Body of pancreas (tissue), 4 donors: ENCODE results near the gene MET. TPM values are rescaled to one million over a fixed set of nuclear protein-coding genes. Genes with fewer than 3 reads are reported as not detected.

Experiments used
- ATAC-seq: fragments of 150-250 bp; one replicate; pipeline ENCODE4 v1.9.1; 2016
- DNase-seq, 4 donors: peaks; one replicate each; pipeline ENCODE4 v3.0.0-alpha.2; 2019
- H3K27ac ChIP-seq, 4 donors: fragments of 200-600 bp; sonication (generic); 1 replicate in 3 of 4; 2 replicates in 1 of 4; pipeline versions ENCODE4 v1.5.1 to v1.6.1; 2016 to 2019; ENCODE audit warnings: mild to moderate bottlenecking in 1 of 4, mixed read lengths in 1 of 4, moderate library complexity in 1 of 4
- H3K27me3 ChIP-seq, 2 donors: fragments of 200-600 bp; sonication (generic); one replicate each; pipeline ENCODE4 v1.6.0; 2016; ENCODE audit warnings: mild to moderate bottlenecking in 1 of 2
- H3K36me3 ChIP-seq, 2 donors: fragments of 200-600 bp; sonication (generic); replicated peaks in 1 of 2; 2 replicates each; pipeline ENCODE4 v1.5.1; 2016; ENCODE audit warnings: low read depth in 2 of 2; ENCODE audit not compliant: insufficient read depth in 1 of 2
- H3K4me1 ChIP-seq: fragments of 200-600 bp; sonication (generic); one replicate; pipeline ENCODE4 v1.6.0; 2016
- H3K4me3 ChIP-seq, 2 donors: fragments of 200-600 bp; sonication (generic); 1 replicate in 1 of 2; 2 replicates in 1 of 2; pipeline ENCODE4 v1.5.1; 2016 to 2019
- H3K9me3 ChIP-seq, 3 donors: fragments of 200-600 bp; sonication (generic); 1 replicate in 2 of 3; 2 replicates in 1 of 3; pipeline ENCODE4 v1.5.1; 2016
- CTCF ChIP-seq, 7 experiments: fragments of 450-650 bp in 4 of 7; fragments of 200-600 bp in 3 of 7; sonication (generic) in 3 of 7; IDR thresholded peaks; one replicate each; pipeline ENCODE4 v1.5.1; 2016 to 2019; ENCODE audit warnings: antibody characterized with exemption in 7 of 7
- POLR2A ChIP-seq, 3 donors: fragments of 450-650 bp; IDR thresholded peaks; one replicate each; pipeline ENCODE4 v1.6.1; 2016; ENCODE audit warnings: antibody characterized with exemption in 3 of 3, mild to moderate bottlenecking in 2 of 3
- WGBS, 2 donors: methylation state at CpG; one replicate each; pipeline ENCODE4 v1.1.5; 2017; 5-methylcytosine and 5-hydroxymethylcytosine counted together
- intact Hi-C: fragments of 100-400 bp; cut with DNase I; formaldehyde crosslinking; loops from one replicate; pipeline ENCODE4 v1.15.1; 2023
- total RNA-seq, 2 donors: library from RNA; depleted of rRNA; stranded (reverse); fragments of >200 nt; gene quantifications; one replicate each; pipeline ENCODE4 v1.1.0, GENCODE V29; 2016

MET gene
- total RNA-seq, 2 donors from 2014 or later: 21.3 to 23.7 TPM

DNA sequence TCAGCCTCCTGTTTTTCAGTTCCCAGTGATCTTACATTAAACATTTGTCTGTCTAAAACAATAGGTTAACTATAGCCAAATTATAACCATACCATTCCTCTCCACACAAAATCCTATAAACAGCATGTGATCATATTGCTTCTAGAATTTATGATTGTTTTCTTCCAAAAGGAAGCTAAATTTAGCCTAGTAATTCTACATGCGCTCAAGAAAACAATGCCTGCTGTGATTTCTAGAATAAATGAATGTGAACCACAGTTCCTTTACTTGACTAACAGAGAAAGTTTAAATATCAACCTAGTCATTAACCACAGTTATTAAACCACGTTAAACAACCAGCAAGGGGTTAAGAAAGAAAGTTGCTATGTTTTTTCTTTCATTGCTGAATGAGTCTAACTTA is 26.4 kb downstream of the MET start:
- DNase-seq (no peak), ATAC-seq (no peak)
- WGBS, 2 donors: 74 to 80% methylated on average over 2 of the region's 2 CpGs
- Histone ChIP-seq H3K36me3 (no peaks in the 10 kb centered on the region), H3K27me3 (no peaks in the 10 kb centered on the region), H3K27ac (no peak overlapping the region), H3K4me1 (no peaks in the 10 kb centered on the region), H3K4me3 (no peak overlapping the region), H3K9me3 (no peaks in the 10 kb centered on the region)
- TF ChIP-seq POLR2A (IDR thresholded peaks at IDR 0.05): no peak
- no peak for TF ChIP-seq CTCF (IDR thresholded peaks at IDR 0.05)
- intact Hi-C loops: no loop called here

DNA sequence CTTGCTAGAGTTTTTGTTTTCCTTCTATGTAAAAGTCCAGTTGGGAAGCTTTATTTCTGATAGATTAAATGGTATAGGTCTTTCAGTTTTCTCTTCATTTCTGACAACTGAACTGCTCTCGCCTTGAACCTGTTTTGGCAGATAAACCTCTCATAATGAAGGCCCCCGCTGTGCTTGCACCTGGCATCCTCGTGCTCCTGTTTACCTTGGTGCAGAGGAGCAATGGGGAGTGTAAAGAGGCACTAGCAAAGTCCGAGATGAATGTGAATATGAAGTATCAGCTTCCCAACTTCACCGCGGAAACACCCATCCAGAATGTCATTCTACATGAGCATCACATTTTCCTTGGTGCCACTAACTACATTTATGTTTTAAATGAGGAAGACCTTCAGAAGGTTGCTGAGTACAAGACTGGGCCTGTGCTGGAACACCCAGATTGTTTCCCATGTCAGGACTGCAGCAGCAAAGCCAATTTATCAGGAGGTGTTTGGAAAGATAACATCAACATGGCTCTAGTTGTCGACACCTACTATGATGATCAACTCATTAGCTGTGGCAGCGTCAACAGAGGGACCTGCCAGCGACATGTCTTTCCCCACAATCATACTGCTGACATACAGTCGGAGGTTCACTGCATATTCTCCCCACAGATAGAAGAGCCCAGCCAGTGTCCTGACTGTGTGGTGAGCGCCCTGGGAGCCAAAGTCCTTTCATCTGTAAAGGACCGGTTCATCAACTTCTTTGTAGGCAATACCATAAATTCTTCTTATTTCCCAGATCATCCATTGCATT is 27.1 kb downstream of the MET start:
- DNase-seq (no peak), ATAC-seq (no peak)
- no peak overlapping the region for H3K4me3 ChIP-seq
- intact Hi-C loops: no loop called here
- no peaks in the 10 kb centered on the region for H3K36me3 ChIP-seq
- TF ChIP-seq POLR2A (IDR thresholded peaks at IDR 0.05) (no peak), CTCF (IDR thresholded peaks at IDR 0.05) (no peak)
- no peak overlapping the region for H3K27ac ChIP-seq
- H3K9me3 ChIP-seq: no peaks in the 10 kb centered on the region
- H3K4me1 ChIP-seq: no peaks in the 10 kb centered on the region
- 88 to 90% methylated on average over 12 of the region's 12 CpGs for whole genome bisulfite sequencing, 2 donors
- H3K27me3 ChIP-seq: no peaks in the 10 kb centered on the region

- Histone ChIP-seq H3K27me3 (no peaks in the 10 kb centered on the region), H3K27ac (no peak overlapping the region), H3K4me3 (no peak overlapping the region), H3K36me3 (no peaks in the 10 kb centered on the region), H3K4me1 (no peaks in the 10 kb centered on the region), H3K9me3 (no peaks in the 10 kb centered on the region)
- 87 to 92% methylated on average over 6 of the region's 6 CpGs for WGBS, 2 donors
- DNase-seq (no peak), ATAC-seq (no peak)
- intact Hi-C loops: no loop called here
- TF ChIP-seq CTCF (IDR thresholded peaks at IDR 0.05): no peak
- no peak for TF ChIP-seq POLR2A (IDR thresholded peaks at IDR 0.05)
Observed at GRCh38 chr7:116699722-116700120, 27.7 kb downstream of the MET start.

- ATAC-seq (no peak), DNase-seq (no peak)
- TF ChIP-seq POLR2A (IDR thresholded peaks at IDR 0.05): no peak
- Histone ChIP-seq H3K9me3 (no peaks in the 10 kb centered on the region), H3K4me1 (no peaks in the 10 kb centered on the region), H3K36me3 (no peaks in the 10 kb centered on the region), H3K27me3 (no peaks in the 10 kb centered on the region), H3K27ac (no peak overlapping the region), H3K4me3 (no peak overlapping the region)
- intact Hi-C loops: no loop called here
- WGBS, 2 donors: 78 to 80% methylated on average over 2 of the region's 2 CpGs
Observed at GRCh38 chr7:116702046-116702785, 30.2 kb downstream of the MET start.

- intact Hi-C loops: no loop called here
- TF ChIP-seq CTCF (IDR thresholded peaks at IDR 0.05) (no peak), POLR2A (IDR thresholded peaks at IDR 0.05) (no peak)
- no peaks in the 10 kb centered on the region for H3K36me3 ChIP-seq
- no peaks in the 10 kb centered on the region for H3K27me3 ChIP-seq
- ATAC-seq (no peak), DNase-seq (no peak)
- peaks cover 15% of the 10 kb centered on the region for H3K4me1 ChIP-seq
- WGBS, 2 donors: 85 to 92% methylated on average over 2 of the region's 2 CpGs
- no peaks in the 10 kb centered on the region for H3K9me3 ChIP-seq
- H3K27ac ChIP-seq: peak overlapping the region in 1 of 4 donors; percentile 17
- no peak overlapping the region for H3K4me3 ChIP-seq
Observed at GRCh38 chr7:116704650-116705228, 32.7 kb downstream of the MET start.
